CD8-positive, alpha-beta memory T cell (primary cell): Measurements from ENCODE around the gene TBX10. TPM values are rescaled to one million over a fixed set of nuclear protein-coding genes. Genes with fewer than 3 reads are reported as not detected.

Experiments
- CTCF ChIA-PET: fragments of 350-600 bp; sonication (Branson Sonifier 250); formaldehyde crosslinking; loops from one replicate; lab custom pipeline; 2021; ENCODE audit warnings: antibody characterized with exemption; lab: Charles Lee
- POLR2A ChIA-PET: fragments of 350-600 bp; sonication (Branson Sonifier 250); formaldehyde crosslinking; loops from one replicate; lab custom pipeline; 2021; ENCODE audit warnings: antibody characterized with exemption; lab: Charles Lee
- DNase-seq, 5 donors: peaks; one replicate each; pipeline versions ENCODE4 v3.0.0 to v3.0.0-alpha.2; 2020 to 2022; ENCODE audit warnings: mixed read lengths in 1 of 5
- H3K27ac ChIP-seq: one replicate; pipeline ENCODE4 v1.7.0; 2013; ENCODE audit warnings: low read depth, mild to moderate bottlenecking, low read length, moderate library complexity
- H3K27me3 ChIP-seq: 2 replicates; pipeline ENCODE4 v1.7.0; 2013; ENCODE audit warnings: low read length, mild to moderate bottlenecking; ENCODE audit not compliant: insufficient read depth, poor library complexity, severe bottlenecking
- H3K36me3 ChIP-seq: 2 replicates; pipeline ENCODE4 v1.7.0; 2013; ENCODE audit warnings: mild to moderate bottlenecking, low read length, moderate library complexity; ENCODE audit not compliant: insufficient read depth
- H3K4me1 ChIP-seq: 2 replicates; pipeline ENCODE4 v1.7.0; 2013; ENCODE audit warnings: mild to moderate bottlenecking, low read length, moderate library complexity; ENCODE audit not compliant: insufficient read depth
- H3K4me3 ChIP-seq: 2 replicates; pipeline ENCODE4 v1.7.0; 2013; ENCODE audit warnings: mild to moderate bottlenecking, low read length
- H3K9me3 ChIP-seq: 2 replicates; pipeline ENCODE4 v1.7.0; 2013; ENCODE audit warnings: mild to moderate bottlenecking, low read length
- H3K27ac Mint-ChIP-seq, 8 donors: one replicate each; pipeline ENCODE4 v1.8.0; 2020 to 2021; ENCODE audit warnings: mixed read lengths in 8 of 8, mild to moderate bottlenecking in 6 of 8, inconsistent platforms in 3 of 8, moderate library complexity in 3 of 8
- H3K27me3 Mint-ChIP-seq, 2 donors: one replicate each; pipeline ENCODE4 v1.8.0; 2020 to 2021; ENCODE audit warnings: mixed read lengths in 2 of 2, mild to moderate bottlenecking in 1 of 2, moderate library complexity in 1 of 2
- H3K36me3 Mint-ChIP-seq, 3 donors: one replicate each; pipeline ENCODE4 v1.8.0; 2020 to 2021; ENCODE audit warnings: mixed read lengths in 3 of 3, inconsistent platforms in 1 of 3, mild to moderate bottlenecking in 1 of 3
- H3K4me1 Mint-ChIP-seq, 3 donors: one replicate each; pipeline ENCODE4 v1.8.0; 2020 to 2021; ENCODE audit warnings: mixed read lengths in 3 of 3, inconsistent platforms in 1 of 3, mild to moderate bottlenecking in 1 of 3
- H3K4me3 Mint-ChIP-seq, 7 donors: one replicate each; pipeline ENCODE4 v1.8.0; 2020 to 2021; ENCODE audit warnings: mixed read lengths in 7 of 7, mild to moderate bottlenecking in 6 of 7, moderate library complexity in 4 of 7, inconsistent platforms in 2 of 7
- H3K9me3 Mint-ChIP-seq, 5 donors: one replicate each; pipeline ENCODE4 v1.8.0; 2020 to 2022; ENCODE audit warnings: mixed read lengths in 5 of 5, mild to moderate bottlenecking in 3 of 5, moderate library complexity in 2 of 5, inconsistent platforms in 1 of 5
- polyA plus RNA-seq: library from polyadenylated mRNA; unstranded; fragments of 300-500 nt; fragmentation: Illumina TruSeq; gene quantifications from one replicate; pipeline ENCODE4 v1.2.3, GENCODE V29; 2021
- total RNA-seq, 2 experiments: library from RNA; stranded (reverse); gene quantifications; one replicate each; pipeline ENCODE4 v1.2.3, GENCODE V29; 2021

The TBX10 gene
- total and polyA plus RNA-seq, 3 experiments from 2014 or later = not detected

- Mint-ChIP-seq H3K4me3 (peak overlapping the region in 4 of 7 donors; percentile 36 to 77 (median 54)), H3K36me3 (peaks cover 0 to 4% (median 0%) of the 10 kb centered on the region in 3 donors), H3K9me3 (no peaks in the 10 kb centered on the region), H3K27ac (peak overlapping the region in 6 of 8 donors; percentile 31 to 91 (median 66)), H3K4me1 (peaks cover 37 to 53% (median 43%) of the 10 kb centered on the region in 3 donors), H3K27me3 (no peaks in the 10 kb centered on the region)
- Histone ChIP-seq H3K4me3 (peak overlapping the region; percentile 26), H3K27ac (no peak overlapping the region), H3K36me3 (no peaks in the 10 kb centered on the region), H3K27me3 (no peaks in the 10 kb centered on the region), H3K4me1 (peaks cover 44% of the 10 kb centered on the region), H3K9me3 (no peaks in the 10 kb centered on the region)
- ChIA-PET POLR2A (interaction anchor here (1.2 kb wide), 1 partner anchor 17 kb away, joined by 3 read pairs; no protein-coding TSS in a partner anchor), CTCF (interaction anchor here (1.0 to 9.3 kb wide), 6 partner anchors 8 to 68 kb away, joined by 3 to 80 read pairs (median 3); partner anchors contain the start of gene NUDT8)
- peak in 1 of 5 donors; percentile 45 for DNase-seq
These were observed 6.2 kb upstream of the TBX10 start for GRCh38 chr11:67645521-67646461.

GRCh38 chr11:67644472-67645418 lies 5.2 kb upstream of the TBX10 start:
- H3K9me3 ChIP-seq = no peaks in the 10 kb centered on the region
- no peak overlapping the region for H3K4me3 ChIP-seq
- H3K36me3 ChIP-seq = no peaks in the 10 kb centered on the region
- peak in 1 of 5 donors; percentile 43 for DNase-seq
- Mint-ChIP-seq H3K4me3 (peak overlapping the region in 1 of 7 donors; percentile 51), H3K9me3 (no peaks in the 10 kb centered on the region), H3K27me3 (no peaks in the 10 kb centered on the region), H3K36me3 (no peaks in the 10 kb centered on the region), H3K27ac (no peak overlapping the region), H3K4me1 (peaks cover 28 to 47% (median 33%) of the 10 kb centered on the region in 3 donors)
- no peaks in the 10 kb centered on the region for H3K27me3 ChIP-seq
- ChIA-PET POLR2A (interaction anchor here (0.5 to 1.2 kb wide), 2 partner anchors 16 to 64 kb away, joined by 3 read pairs; no protein-coding TSS in a partner anchor), CTCF (interaction anchor here (1.1 to 9.3 kb wide), 3 partner anchors 15 to 30 kb away, joined by 3 to 80 read pairs (median 3); partner anchors contain the start of gene NUDT8)
- peaks cover 38% of the 10 kb centered on the region for H3K4me1 ChIP-seq
- no peak overlapping the region for H3K27ac ChIP-seq

- H3K27me3 ChIP-seq = no peaks in the 10 kb centered on the region
- Mint-ChIP-seq H3K9me3 (no peaks in the 10 kb centered on the region), H3K27me3 (no peaks in the 10 kb centered on the region), H3K27ac (peak overlapping the region in 1 of 8 donors; percentile 63), H3K4me1 (peaks cover 21 to 40% (median 26%) of the 10 kb centered on the region in 3 donors), H3K36me3 (no peaks in the 10 kb centered on the region), H3K4me3 (peak overlapping the region in 1 of 7 donors; percentile 51)
- ChIA-PET CTCF (interaction anchor here (1.4 kb wide), 1 partner anchor 14 kb away, joined by 3 read pairs; the partner anchor contains the start of gene NUDT8), POLR2A (no interaction called here)
- DNase-seq = no peak
- H3K4me1 ChIP-seq = peaks cover 31% of the 10 kb centered on the region
- H3K36me3 ChIP-seq = no peaks in the 10 kb centered on the region
- H3K9me3 ChIP-seq = no peaks in the 10 kb centered on the region
- no peak overlapping the region for H3K4me3 ChIP-seq
- H3K27ac ChIP-seq = no peak overlapping the region
These were observed 4.5 kb upstream of the TBX10 start for GRCh38 chr11:67644042-67644441.

- peaks cover 13 to 24% (median 13%) of the 10 kb centered on the region in 3 donors for H3K4me1 Mint-ChIP-seq
- peaks cover 15% of the 10 kb centered on the region for H3K4me1 ChIP-seq
- ChIA-PET CTCF (no interaction called here), POLR2A (no interaction called here)
- no peak for DNase-seq
- H3K36me3 Mint-ChIP-seq = no peaks in the 10 kb centered on the region
- no peak overlapping the region for H3K4me3 Mint-ChIP-seq
- H3K4me3 ChIP-seq = no peak overlapping the region
- H3K27ac Mint-ChIP-seq = no peak overlapping the region
- H3K27me3 ChIP-seq = no peaks in the 10 kb centered on the region
- no peak overlapping the region for H3K27ac ChIP-seq
- H3K27me3 Mint-ChIP-seq = no peaks in the 10 kb centered on the region
- H3K9me3 Mint-ChIP-seq = no peaks in the 10 kb centered on the region
- H3K9me3 ChIP-seq = no peaks in the 10 kb centered on the region
- H3K36me3 ChIP-seq = no peaks in the 10 kb centered on the region
These were observed 2.9 kb upstream of the TBX10 start for GRCh38 chr11:67642173-67643120.

DNA sequence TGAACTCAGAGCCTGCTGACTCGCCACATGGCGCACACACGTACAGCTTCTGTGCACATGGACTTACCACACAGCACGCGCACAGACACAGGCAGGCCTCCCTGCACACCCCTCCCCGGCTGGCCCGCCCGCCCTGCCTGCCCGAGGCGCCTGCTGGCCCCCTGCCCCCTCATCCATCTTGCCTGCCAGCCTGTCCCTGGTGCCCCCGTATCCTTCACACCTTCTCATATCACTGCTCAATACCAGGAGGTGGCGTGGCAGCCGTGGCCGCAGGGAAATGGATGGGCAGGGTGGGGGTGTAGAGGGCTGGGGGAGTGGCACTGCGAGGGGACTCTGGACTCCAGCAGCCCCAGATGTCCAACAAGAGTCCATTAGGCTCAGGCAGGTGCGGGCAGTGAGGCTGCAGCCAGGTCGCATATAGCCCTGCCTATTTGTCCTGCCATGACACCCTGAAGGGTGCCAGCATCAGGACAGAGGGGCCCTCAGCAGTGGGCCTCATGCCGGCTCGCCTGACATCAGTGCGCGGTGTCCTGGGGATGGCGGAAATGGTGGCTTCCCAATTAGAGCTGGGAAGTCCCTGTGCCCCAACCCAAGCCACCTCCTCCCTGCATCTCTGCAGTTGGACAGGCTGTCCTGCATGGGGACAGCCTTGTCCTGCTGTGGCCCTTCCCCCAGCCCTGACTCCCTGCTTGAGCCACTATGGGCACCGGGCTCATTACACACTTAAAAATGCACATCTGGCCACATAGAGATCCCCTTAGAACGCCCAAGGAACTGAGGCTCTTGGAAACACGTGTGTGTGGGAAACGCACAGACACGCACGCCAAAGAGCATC lies 2.0 kb upstream of the TBX10 start:
- no peak overlapping the region for H3K27ac ChIP-seq
- no peaks in the 10 kb centered on the region for H3K9me3 Mint-ChIP-seq
- no peaks in the 10 kb centered on the region for H3K36me3 ChIP-seq
- no peak overlapping the region for H3K27ac Mint-ChIP-seq
- DNase-seq = no peak
- H3K27me3 ChIP-seq = no peaks in the 10 kb centered on the region
- no peaks in the 10 kb centered on the region for H3K27me3 Mint-ChIP-seq
- POLR2A ChIA-PET = no interaction called here
- no peak overlapping the region for H3K4me3 ChIP-seq
- no peak overlapping the region for H3K4me3 Mint-ChIP-seq
- no peaks in the 10 kb centered on the region for H3K9me3 ChIP-seq
- H3K36me3 Mint-ChIP-seq = no peaks in the 10 kb centered on the region
- peaks cover 7% of the 10 kb centered on the region for H3K4me1 ChIP-seq
- CTCF ChIA-PET = no interaction called here
- H3K4me1 Mint-ChIP-seq = peaks cover 6 to 15% (median 6%) of the 10 kb centered on the region in 3 donors

- H3K4me1 ChIP-seq = peaks cover under 1% of the 10 kb centered on the region
- CTCF ChIA-PET = interaction anchor here (2.5 kb wide), 2 partner anchors 10 to 19 kb away, joined by 6 to 11 read pairs; partner anchors contain the start of gene NUDT8
- H3K4me3 ChIP-seq = no peak overlapping the region
- H3K27me3 ChIP-seq = no peaks in the 10 kb centered on the region
- no peaks in the 10 kb centered on the region for H3K9me3 ChIP-seq
- Mint-ChIP-seq H3K27ac (peak overlapping the region in 1 of 8 donors; percentile 82), H3K9me3 (no peaks in the 10 kb centered on the region), H3K4me1 (peaks cover 0 to 8% (median 0%) of the 10 kb centered on the region in 3 donors), H3K27me3 (no peaks in the 10 kb centered on the region), H3K4me3 (no peak overlapping the region), H3K36me3 (no peaks in the 10 kb centered on the region)
- no peak overlapping the region for H3K27ac ChIP-seq
- H3K36me3 ChIP-seq = no peaks in the 10 kb centered on the region
- POLR2A ChIA-PET = interaction anchor here (0.7 kb wide), 1 partner anchor 798 kb away, joined by 3 read pairs; the partner anchor contains the start of gene RCE1
- DNase-seq = no peak
These were observed 1.3 kb upstream of the TBX10 start for GRCh38 chr11:67640758-67641337.
